Measurements from ENCODE around the gene MXD3.

The MXD3 gene

DNA sequence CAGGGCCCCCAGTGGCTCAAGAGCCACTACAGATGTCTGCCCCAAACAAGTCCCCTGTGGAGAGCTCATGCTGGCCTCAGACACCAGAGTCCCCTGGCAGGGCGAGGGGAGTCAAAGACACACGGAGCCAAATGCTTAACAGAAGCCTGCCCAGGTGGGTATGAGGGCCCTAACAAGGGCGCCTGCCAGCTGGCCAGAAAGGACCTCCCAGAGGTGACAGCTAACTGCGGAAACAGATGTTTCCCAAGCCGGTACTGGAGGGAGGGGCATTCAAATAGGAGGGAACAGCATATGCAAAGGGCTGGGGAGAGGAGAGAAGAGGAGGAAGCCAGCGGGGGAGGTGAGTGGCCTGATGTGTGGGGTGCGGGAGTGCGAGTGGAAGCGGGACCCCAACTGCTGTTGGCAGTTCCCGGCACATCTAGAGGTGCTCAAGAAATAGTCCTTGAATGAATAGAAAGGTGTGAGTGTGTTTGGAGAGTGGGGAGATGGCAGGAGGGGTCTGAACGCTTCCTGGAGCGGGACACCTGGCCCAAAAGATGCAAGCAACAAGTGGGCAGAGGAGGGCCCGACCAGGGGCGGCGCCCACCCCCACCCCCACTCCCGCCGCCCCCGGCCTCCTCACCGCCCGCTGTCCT, 824 bp downstream of the MXD3 start:
- H3K27ac ChIP-seq: no peak overlapping the region
- H3K4me3 ChIP-seq (ENCODE audit: low read depth, low read length): no peak overlapping the region
- no peaks in the 10 kb centered on the region for H3K79me2 ChIP-seq
- TF ChIP-seq, protein P1, sequence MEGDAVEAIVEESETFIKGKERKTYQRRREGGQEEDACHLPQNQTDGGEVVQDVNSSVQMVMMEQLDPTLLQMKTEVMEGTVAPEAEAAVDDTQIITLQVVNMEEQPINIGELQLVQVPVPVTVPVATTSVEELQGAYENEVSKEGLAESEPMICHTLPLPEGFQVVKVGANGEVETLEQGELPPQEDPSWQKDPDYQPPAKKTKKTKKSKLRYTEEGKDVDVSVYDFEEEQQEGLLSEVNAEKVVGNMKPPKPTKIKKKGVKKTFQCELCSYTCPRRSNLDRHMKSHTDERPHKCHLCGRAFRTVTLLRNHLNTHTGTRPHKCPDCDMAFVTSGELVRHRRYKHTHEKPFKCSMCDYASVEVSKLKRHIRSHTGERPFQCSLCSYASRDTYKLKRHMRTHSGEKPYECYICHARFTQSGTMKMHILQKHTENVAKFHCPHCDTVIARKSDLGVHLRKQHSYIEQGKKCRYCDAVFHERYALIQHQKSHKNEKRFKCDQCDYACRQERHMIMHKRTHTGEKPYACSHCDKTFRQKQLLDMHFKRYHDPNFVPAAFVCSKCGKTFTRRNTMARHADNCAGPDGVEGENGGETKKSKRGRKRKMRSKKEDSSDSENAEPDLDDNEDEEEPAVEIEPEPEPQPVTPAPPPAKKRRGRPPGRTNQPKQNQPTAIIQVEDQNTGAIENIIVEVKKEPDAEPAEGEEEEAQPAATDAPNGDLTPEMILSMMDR (IDR thresholded peaks at IDR 0.05): no peak
- no peak overlapping the region for H2AFZ ChIP-seq
- no peak overlapping the region for H3K9ac ChIP-seq
- no peaks in the 10 kb centered on the region for H3K9me3 ChIP-seq (ENCODE audit: control insufficient read depth, low read length)
- H3K4me1 ChIP-seq: peaks cover 10% of the 10 kb centered on the region
- no peaks in the 10 kb centered on the region for H3K27me3 ChIP-seq (ENCODE audit: control insufficient read depth, insufficient read depth, low read length)
- no peak overlapping the region for H3K4me2 ChIP-seq (ENCODE audit: low read length)
- no peaks in the 10 kb centered on the region for H3K36me3 ChIP-seq (ENCODE audit: control insufficient read depth, insufficient read depth, low read length)

DNA sequence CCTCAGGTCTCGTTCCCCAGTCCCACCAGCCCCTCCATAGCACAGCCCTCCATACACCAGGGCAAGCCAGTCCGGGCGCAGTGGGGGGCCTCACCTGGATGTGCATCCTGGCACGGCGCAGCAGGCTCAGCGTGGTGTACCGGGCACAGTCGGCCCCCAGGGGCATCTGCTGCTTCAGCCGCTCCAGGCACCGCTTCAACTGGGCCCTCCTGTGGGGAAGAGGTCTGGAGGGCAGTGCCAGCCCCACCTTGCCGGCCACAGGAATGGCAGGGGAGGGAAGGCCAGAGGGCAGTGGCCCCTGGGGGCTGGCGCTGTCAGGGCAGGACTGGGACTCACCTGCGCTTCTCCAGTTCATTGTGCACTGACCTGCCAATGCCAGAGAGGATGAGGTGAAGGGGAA, 1.4 kb downstream of the MXD3 start:
- Histone ChIP-seq H3K79me2 (peaks cover 3% of the 10 kb centered on the region), H3K36me3 (ENCODE audit: control insufficient read depth, insufficient read depth, low read length) (no peaks in the 10 kb centered on the region), H3K9me3 (ENCODE audit: control insufficient read depth, low read length) (no peaks in the 10 kb centered on the region), H2AFZ (no peak overlapping the region), H3K4me2 (ENCODE audit: low read length) (no peak overlapping the region), H3K9ac (no peak overlapping the region), H3K27ac (no peak overlapping the region), H3K27me3 (ENCODE audit: control insufficient read depth, insufficient read depth, low read length) (no peaks in the 10 kb centered on the region), H3K4me3 (ENCODE audit: low read depth, low read length) (no peak overlapping the region), H3K4me1 (peaks cover 10% of the 10 kb centered on the region)
- TF ChIP-seq, protein P1 (IDR thresholded peaks at IDR 0.05): no peak

DNA sequence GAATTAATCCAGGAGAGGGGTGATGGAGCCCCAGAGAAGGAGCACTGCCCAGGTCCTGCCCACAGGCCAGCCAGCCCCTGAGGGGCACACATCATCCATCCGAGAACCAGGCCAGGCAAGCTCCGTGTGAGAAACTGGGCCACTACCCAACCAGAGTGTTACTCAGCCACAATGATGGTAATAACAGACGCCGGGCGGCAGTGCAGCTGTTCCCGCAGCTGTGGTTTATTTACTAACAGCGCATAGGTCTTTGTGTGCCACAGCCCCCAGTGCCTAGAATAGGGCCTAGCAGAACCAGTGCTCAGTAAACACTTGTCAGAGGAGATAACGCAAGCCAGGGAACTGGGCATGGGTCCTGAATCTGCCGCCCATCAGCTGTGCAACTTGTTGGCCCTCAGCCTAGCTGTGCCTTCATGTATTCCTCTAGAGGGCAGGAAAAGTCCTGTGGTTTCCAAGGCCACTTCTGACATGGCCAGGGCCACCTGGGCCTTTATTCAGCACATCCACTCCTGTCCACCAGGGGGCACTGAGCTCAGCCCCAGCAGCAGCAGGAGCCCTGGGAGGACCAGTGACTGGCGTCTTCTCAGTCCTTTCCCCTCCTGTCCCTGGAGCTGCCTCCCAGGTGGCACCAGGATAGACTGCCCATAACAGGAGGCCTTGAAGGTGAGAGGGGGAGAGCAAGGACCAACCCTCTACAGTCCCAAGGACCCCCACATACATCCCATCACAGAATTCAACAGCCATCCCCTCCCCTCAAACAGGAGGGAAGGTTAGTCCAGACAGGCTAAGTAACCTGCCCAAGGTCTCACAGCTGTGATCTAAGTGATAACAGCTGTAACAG, 2.1 kb downstream of the MXD3 start:
- H3K4me1 ChIP-seq: peaks cover 14% of the 10 kb centered on the region
- H3K4me3 ChIP-seq (ENCODE audit: low read depth, low read length): no peak overlapping the region
- no peaks in the 10 kb centered on the region for H3K27me3 ChIP-seq (ENCODE audit: control insufficient read depth, insufficient read depth, low read length)
- TF ChIP-seq, protein P1 (IDR thresholded peaks at IDR 0.05): peak; percentile 83
- H3K4me2 ChIP-seq (ENCODE audit: low read length): no peak overlapping the region
- H3K27ac ChIP-seq: no peak overlapping the region
- no peak overlapping the region for H3K9ac ChIP-seq
- H3K9me3 ChIP-seq (ENCODE audit: control insufficient read depth, low read length): no peaks in the 10 kb centered on the region
- H3K79me2 ChIP-seq: peaks cover 3% of the 10 kb centered on the region
- H2AFZ ChIP-seq: no peak overlapping the region
- no peaks in the 10 kb centered on the region for H3K36me3 ChIP-seq (ENCODE audit: control insufficient read depth, insufficient read depth, low read length)

DNA sequence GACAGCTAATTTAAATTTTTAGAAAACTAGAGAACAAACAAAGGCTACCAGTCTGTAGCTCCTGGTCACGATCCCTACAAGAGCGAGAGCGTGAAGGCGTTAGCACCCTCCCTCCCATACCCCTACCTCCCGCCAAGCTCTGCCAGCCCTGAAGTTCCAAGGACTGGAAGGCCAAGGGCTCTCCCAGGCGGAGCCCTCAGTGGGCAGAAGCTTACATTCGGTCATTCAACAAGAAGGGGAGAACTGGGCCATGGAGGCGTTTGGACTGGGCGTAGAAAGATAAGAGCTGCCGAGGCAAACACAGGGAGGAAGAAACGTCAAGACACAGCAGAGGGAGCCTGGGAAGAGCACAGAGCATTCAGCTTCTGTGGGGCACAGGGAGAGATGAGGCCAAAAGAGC, 3.0 kb downstream of the MXD3 start:
- Histone ChIP-seq H3K79me2 (peaks cover 7% of the 10 kb centered on the region), H3K9ac (no peak overlapping the region), H3K4me1 (peaks cover 20% of the 10 kb centered on the region), H3K4me2 (ENCODE audit: low read length) (no peak overlapping the region), H2AFZ (no peak overlapping the region), H3K36me3 (ENCODE audit: control insufficient read depth, insufficient read depth, low read length) (no peaks in the 10 kb centered on the region), H3K4me3 (ENCODE audit: low read depth, low read length) (no peak overlapping the region), H3K9me3 (ENCODE audit: control insufficient read depth, low read length) (no peaks in the 10 kb centered on the region), H3K27me3 (ENCODE audit: control insufficient read depth, insufficient read depth, low read length) (no peaks in the 10 kb centered on the region), H3K27ac (no peak overlapping the region)
- TF ChIP-seq, protein P1 (IDR thresholded peaks at IDR 0.05): no peak

Measured in parathyroid adenoma (tissue), 2 donors.